Measurements from ENCODE around the gene ANKFY1.
"Not testable (repeated sequence)": the region's sequence is repeated elsewhere in the genome, so short reads cannot be mapped to it uniquely, and the experiment has no call there.

Gene ANKFY1

DNA sequence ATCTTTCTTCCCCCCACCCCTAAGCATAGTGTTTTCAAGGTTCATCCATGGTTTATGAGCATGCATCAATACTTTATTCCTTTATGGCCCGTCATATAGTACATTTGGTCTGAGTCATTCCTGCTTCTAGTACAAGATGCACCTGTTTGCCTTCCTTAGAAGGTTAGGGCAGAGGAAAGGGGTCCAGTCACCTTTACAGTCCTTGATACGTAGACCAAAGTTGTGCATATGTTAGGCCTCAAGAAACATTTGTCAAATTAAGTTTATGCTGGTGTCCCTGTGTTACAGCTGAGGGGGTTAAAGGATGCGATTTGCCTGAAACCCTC is 119.4 kb downstream of the ANKFY1 start:
- H3K27ac ChIP-seq: peak overlapping the region; percentile 99
- TF ChIP-seq, protein P1, sequence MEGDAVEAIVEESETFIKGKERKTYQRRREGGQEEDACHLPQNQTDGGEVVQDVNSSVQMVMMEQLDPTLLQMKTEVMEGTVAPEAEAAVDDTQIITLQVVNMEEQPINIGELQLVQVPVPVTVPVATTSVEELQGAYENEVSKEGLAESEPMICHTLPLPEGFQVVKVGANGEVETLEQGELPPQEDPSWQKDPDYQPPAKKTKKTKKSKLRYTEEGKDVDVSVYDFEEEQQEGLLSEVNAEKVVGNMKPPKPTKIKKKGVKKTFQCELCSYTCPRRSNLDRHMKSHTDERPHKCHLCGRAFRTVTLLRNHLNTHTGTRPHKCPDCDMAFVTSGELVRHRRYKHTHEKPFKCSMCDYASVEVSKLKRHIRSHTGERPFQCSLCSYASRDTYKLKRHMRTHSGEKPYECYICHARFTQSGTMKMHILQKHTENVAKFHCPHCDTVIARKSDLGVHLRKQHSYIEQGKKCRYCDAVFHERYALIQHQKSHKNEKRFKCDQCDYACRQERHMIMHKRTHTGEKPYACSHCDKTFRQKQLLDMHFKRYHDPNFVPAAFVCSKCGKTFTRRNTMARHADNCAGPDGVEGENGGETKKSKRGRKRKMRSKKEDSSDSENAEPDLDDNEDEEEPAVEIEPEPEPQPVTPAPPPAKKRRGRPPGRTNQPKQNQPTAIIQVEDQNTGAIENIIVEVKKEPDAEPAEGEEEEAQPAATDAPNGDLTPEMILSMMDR (conservative IDR thresholded peaks at IDR 0.05): no peak

DNA sequence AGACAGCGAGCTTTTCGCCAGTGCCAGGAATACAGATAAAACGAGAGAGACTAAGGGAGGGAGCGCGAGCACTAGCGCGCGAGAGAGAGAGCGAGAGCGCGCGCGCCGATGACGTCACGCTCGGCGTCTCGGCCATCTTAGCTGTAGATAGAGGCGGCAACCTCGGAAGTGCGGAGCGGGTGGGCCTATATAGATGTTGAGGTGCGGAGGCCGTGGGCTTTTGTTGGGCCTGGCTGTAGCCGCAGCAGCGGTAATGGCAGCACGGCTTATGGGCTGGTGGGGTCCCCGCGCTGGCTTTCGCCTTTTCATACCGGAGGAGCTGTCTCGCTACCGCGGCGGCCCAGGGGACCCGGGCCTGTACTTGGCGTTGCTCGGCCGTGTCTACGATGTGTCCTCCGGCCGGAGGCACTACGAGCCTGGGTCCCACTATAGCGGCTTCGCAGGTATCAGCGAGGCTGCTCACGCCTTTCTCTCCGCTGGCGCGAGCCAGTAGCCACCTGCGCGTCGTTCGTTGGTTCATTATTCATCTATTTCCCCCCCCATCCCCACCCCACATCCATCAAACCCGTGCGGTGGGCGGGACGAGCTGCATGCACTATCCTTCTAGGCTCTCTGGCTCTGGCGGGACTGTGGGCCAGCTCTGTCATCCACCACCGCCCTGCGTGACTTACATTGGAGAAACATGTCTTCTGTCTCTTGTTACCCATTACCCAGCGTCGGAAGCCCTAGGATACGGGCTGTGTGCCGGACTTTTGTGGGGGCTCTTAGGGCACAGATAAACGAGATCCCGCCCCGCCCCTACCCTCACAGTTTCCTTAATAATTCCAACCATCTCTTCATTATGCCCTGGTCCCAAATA is 120.0 kb downstream of the ANKFY1 start:
- TF ChIP-seq, protein P1 (conservative IDR thresholded peaks at IDR 0.05): no peak
- peak overlapping the region; percentile 99 for H3K27ac ChIP-seq

DNA sequence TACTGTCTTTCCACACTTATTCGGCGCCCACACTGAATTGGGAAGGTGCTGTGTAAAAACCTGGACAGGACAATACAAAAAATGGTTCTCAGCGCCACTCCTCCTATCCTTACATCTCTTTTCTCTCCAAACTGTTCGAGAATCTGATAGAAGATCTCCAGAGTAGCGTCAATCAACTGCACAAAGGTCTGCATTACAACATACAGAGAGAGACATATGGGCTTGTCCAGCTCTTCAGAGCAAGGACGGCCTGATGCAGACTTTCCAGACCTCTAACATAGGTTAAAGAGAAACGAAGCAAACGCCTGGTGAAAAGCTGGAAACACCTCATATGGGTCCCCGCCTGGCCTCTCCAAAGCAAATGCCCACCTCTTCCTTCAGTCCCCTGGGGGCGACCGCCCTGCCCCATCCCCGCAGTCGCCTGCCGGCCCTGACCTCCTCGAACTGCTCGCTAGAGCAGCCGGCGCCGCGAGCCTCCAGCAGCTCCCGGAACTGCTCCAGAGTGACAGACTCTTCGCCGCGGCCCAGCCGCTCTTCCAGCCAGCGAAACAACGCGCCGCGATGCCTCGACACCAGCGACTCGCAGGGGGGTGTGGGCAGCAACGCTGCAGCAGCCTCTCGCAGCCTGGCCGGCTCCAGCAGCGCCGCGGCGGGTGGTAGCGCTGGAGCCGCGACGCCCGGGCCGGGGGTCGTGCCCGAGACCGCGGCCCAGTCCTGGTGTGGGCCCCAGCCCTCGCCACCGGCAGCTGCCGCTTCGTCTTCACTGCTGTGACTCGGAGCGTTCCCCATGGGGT is 121.5 kb downstream of the ANKFY1 start:
- TF ChIP-seq, protein P1 (conservative IDR thresholded peaks at IDR 0.05): no peak
- peak overlapping the region; percentile 99 for H3K27ac ChIP-seq

DNA sequence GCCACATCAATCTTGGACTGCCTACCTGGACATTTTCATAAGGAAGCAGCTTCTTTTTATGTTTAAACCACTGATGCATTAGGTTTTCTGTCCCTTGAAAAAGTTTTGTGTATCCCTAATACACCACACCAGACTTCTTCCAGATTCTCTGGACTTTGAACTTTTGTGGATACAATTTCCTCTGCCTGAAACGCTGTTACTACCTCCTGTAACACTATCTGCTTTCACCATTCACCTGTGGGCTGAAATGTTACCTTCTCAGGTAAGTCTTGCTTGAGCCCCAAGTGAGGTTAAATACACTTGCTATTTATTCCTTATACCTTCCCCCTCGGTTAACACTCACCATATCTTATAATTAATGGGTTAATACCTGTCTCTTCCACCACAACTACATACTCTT is 123.7 kb downstream of the ANKFY1 start:
- H3K27ac ChIP-seq: no peak overlapping the region
- TF ChIP-seq, protein P1 (conservative IDR thresholded peaks at IDR 0.05): no peak

DNA sequence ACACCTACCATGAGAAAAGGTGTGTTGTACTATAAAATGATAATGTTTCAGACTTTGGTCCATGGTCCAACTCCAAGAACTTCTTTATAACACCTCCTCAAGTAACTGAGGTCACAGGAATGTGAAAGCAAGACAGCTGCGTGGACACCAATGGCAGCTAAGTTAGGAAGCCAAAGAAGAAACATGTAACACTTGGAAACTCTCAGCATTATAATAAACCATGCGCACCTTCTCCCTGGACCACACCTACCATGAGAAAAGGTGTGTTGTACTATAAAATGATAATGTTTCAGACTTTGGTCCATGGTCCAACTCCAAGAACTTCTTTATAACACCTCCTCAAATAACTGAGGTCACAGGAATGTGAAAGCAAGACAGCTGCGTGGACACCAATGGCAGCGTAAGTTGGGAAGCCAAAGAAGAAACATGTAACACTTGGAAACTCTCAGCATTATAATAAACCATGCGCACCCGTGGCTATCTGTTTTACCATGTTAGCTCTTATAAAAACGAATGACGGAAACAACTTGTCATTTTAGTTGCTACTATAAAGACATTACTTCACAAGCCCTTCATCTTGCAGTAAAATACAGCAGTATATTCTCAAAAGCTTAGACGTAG is 124.8 kb downstream of the ANKFY1 start:
- not testable (repeated sequence) for H3K27ac ChIP-seq

DNA sequence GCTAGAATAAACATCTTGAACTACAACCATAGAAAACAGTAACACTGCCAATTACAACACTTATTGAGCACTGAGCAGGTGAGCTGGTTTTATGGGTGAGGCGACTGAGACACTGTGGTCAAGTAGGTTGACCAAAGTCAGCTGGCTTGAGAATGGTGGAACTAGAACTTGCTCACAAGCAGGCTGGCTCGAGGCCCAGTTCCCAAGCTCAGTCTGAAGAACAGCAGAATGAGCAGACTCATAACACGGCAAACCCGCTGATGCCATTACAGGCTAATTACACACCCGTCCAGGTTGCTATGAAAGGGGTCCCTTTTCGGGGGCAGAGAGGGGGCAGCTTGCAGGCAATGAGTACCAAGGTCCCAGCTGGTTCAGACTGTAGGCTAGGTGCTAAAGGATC is 127.4 kb downstream of the ANKFY1 start:
- TF ChIP-seq, protein P1 (conservative IDR thresholded peaks at IDR 0.05): no peak
- H3K27ac ChIP-seq: peak overlapping the region; percentile 56

DNA sequence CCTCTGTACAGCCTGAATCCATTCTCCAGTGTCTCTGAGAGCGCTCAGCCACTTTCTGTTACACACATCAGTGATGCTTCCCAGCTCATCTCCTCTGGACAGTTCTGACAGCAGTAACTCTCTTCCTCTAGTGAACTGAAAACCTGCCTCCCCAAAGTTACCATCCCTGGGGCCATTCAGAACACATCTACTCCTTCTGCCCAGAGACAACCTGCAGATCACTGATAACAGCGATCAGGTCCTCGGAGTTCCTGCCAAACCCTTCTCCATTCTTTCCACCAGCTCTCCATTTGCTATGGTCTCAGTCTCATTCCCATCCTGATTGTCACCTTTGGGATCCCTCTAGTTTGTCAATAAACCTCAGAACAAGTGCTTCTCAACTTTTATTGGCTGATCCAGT is 128.3 kb downstream of the ANKFY1 start:
- TF ChIP-seq, protein P1 (conservative IDR thresholded peaks at IDR 0.05): no peak
- H3K27ac ChIP-seq: peak overlapping the region; percentile 56; the same call in 1 of the 2 replicates

All from VCaP (cell line).